SH-SY5Y (cell line): ENCODE data around the gene CTSD.

Experiments
- GATA2 ChIP-seq: IDR thresholded peaks from 2 replicates; pipeline ENCODE4 v1.6.1; 2011; ENCODE audit warnings: mild to moderate bottlenecking, low read depth, low read length
- GATA3 ChIP-seq: IDR thresholded peaks from 2 replicates; pipeline ENCODE4 v1.6.1; 2011; ENCODE audit warnings: low read depth, mild to moderate bottlenecking, low read length, moderate library complexity

DNA sequence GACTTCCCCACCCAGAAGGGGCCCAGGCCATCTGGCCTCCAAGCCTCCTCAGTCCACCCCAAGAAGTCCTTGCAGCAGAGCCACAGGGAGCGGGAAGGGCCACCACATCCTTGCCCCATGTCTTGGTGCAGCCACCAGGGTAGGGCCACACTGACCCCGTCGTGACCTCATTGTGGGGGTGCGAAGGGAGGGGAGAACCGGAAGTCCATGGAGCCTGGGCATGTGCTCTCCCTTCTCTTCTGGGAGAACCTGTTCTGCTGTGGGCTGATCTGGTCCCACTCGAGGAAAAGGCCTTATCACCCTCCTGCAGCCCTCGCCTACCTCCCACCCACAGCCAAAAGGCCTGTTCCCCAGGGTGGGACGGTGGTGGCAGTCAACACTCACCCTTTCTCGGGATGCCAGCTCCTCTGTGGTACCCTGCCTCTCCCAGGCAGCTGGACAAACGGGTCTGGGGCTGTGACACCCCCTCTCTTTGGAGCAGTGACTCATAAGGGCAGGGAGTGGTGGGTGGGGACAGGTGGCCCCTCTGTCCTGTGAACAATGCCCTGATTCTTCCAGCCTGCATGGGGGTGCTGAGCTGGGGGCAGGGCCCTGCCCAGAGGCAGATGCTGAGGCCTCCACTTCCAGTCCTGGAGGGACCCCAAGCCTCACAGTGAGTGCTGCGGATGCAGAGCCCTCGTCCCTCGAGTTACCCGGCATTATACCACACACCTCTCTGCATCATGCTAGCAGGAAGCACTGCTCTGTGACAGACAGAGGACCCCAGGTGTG is 14.6 kb upstream of the CTSD start:
- no peak for TF ChIP-seq GATA3
- TF ChIP-seq GATA2, result no peak
